ENCODE data around the gene PICK1.
A peak's percentile ranks its signal among the peaks of the same experiment; 100 is the strongest.

Gene PICK1

DNA sequence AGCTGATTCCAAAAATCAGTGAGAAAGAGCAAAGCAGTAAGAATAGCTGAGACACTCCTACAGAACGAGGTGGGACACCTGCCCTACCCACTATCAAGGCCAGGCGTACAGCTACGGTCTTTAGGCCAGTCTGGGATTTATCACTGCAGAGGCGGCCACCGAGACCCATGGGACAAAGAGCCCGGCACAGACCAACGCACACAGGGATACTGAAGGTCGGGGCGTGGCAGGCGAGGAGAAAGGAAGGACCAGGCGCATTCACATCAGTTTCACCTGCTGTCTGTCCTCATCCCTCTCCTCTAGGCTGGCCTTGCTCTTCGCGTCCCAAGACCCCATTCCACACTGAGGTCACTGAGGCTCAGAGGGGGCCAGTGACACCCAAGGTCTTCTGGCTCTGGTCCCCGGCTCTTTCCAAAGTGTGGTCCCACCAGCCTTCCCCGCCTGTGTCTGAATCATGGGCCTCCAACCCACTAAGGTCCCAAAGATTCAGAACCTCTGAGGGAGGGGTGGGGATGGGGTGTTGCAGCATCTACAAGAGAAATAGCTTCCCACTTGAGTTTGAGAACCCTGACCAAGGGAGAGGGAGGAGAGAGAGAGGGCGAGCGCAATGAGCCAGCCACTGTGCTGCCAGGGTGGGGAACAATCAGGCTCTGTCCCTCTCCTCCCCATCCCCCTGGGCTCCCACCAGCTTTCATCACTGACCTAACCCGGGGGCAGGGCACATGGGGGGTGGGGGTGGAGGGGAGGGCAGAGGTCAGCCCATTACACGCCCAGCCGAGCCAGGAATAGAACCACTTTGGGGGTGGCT lies 7.2 kb upstream of the PICK1 start:
- no peak for DNase-seq (ENCODE audit: low read depth in 2 of 2)

DNA sequence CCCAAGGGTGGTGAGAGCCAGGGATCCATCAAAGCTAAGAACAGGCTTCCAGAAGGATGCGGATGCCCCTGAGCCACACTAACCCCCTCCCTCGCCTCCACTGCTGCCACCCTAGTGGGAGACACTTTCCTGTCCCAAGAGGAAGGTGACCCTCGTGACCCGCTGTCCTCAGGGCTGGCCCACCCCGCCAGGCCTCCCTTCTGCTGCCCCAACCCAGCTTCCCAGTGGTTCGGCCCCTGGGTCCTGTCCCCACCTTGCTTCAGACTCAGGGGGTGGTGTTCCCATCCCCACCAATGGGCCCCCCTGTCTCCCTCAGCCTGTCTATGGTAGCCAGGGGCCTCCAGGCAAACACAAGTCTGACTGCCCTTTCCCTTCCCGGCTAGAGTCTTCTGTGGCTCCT lies 6.5 kb upstream of the PICK1 start:
- DNase-seq (ENCODE audit: low read depth in 2 of 2), result no peak

DNA sequence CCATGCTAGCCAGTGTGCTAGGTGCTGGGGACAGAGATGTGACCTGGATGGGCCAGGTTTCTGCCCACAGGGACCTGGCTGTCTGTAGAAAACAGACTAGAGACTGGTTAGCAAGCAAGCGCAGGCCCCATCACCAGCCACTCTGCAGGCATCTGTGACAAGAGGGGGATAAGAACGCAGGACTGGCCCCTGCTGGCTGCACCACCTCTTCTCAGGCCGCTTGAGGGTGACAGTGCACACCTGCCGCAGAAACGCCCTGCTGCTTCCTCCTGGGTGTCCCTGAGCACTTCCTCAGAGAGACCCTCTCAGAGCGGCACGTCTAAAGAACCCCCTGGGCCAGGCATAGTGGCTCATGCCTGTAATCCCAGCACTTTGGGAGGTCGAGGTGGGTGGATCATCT lies 5.9 kb upstream of the PICK1 start:
- no peak for DNase-seq (ENCODE audit: low read depth in 2 of 2)

DNA sequence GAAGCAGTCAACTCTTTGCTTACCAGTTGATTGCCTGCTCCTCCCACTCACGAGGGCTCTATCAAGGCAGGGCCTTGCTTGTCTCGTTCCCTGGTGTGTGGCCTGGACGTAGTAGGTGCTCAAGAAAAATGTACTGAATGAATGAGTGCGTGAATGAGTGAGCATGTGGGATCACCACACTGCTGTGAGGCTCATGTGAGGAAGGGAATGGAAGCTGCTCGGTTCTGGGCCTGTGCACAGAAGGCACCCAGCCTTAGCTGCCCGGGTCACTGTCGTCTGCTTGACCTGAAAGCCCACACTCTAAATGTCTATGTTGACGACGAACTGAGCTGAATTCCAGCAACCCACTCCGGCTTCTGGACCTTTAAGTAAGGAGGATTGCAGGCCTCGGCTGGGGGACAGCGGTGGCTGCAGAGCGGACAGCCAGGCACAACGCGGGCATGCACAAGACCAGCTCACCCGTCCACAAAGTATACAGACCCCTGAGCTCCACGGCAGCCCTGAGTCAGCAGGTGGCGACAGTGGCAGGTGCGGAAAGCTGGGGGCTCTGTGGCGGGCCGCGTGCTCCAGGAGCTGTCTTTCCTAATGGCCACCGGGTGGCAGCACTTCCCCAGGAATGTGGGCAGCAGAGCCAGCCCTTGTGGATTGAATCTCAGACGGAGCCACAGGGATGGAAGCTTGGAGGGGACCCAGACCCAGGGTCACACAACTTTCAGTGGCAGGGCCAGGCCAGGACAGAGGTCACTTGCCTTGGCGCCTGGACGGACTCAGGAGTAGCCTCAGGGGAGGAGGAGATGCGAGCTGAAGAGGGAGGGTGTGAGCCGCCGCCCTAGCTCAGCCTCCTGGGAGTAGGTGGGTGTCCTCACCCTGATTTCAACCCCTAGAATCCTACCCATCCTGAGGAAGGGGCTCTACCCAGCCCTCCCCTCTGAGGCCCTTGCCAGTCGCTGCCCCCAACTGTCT lies 5.0 kb upstream of the PICK1 start:
- peak; percentile 59 to 62 for DNase-seq (ENCODE audit: low read depth in 2 of 2)

DNA sequence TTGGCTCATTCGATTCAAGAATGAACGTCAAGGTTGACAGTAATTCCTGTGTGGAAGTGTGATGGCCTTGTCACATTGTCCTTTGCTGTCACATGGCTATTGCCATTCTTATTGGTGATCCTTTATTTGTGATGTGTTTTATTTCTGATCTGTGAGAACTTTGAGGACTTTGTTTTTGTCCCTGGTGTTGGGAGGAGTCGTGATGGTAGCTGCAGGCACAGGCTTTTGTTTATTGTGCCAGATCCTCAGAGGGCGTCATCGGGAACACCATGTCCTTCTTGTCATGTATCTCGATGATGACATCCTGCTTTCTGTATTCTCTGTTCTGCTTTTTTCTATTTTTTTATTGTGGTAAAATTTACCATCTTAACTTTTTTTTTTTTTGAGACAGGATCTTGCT lies 5.6 kb downstream of the PICK1 start:
- no peak for DNase-seq (ENCODE audit: low read depth in 2 of 2)

DNA sequence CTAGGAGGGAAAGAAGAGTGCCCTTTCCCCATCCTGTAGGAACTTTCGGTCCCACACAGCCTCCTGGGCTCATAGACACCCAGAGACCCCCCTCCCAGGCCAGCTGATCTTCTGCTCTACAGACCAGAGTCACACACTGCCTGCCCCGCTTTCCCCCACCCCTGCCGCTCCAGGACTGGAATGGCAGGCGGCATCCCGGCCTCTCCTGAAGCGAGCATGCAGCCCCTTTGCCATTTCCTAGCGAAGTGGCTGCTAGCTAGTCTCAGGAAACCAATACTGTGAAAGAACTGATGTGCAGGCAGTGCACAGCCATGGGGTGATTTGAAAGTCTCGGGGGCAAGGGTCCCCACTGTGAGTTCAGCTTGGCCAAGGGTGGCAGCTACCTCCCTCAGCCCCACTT lies 8.3 kb downstream of the PICK1 start:
- DNase-seq (ENCODE audit: low read depth in 2 of 2), result no peak

DNA sequence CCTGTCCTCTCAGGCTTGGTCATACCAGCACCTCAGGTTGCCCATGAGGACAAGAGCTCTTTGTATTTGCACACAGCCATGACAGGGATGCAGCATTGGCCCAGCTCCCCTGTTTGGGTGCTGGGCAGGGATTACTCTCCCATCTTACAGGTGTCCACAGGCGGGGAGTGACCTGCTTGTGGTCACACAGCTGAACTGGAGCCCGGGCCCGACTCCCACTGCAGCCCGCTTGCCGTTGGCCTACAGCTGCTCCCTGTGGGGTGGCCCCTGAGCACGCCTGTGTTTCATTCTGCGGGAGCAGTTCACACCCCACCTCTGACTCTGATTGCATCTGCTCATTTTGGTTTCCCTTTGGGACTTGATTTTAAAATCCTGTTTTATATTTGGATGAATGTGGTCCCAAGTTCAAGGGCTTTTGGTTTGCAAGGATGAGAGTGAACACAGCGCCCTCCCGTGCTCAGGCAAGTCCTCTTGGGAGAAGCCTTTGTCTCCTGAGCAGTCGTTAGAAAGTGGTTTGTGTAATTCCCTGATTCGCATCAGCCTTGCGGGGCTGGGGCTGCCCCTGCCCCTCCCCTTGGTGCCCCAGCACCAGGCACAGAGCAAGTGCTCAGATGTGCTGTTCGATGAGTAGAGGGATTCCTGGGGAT lies 9.3 kb downstream of the PICK1 start:
- no peak for DNase-seq (ENCODE audit: low read depth in 2 of 2)

DNA sequence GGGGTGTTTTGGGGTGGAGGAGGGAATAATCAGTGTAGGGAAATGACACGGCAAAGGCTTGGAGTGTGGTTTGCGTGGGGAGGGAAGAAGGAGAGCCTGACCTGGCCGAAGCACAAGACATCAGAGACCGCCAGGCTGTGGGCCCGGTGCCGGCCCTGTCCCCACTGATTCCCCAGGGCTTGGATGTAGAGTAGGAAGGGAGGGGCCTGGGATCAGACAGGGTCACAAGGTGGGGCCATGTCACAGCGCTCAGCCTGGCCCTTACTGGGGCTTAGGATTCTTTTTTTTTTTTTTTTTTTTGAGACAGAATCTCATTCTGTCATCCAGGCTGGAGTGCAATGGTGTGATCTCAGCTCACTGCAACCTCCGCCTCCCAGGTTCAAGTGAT lies 9.8 kb downstream of the PICK1 start:
- no peak for DNase-seq (ENCODE audit: low read depth in 2 of 2)

DNA sequence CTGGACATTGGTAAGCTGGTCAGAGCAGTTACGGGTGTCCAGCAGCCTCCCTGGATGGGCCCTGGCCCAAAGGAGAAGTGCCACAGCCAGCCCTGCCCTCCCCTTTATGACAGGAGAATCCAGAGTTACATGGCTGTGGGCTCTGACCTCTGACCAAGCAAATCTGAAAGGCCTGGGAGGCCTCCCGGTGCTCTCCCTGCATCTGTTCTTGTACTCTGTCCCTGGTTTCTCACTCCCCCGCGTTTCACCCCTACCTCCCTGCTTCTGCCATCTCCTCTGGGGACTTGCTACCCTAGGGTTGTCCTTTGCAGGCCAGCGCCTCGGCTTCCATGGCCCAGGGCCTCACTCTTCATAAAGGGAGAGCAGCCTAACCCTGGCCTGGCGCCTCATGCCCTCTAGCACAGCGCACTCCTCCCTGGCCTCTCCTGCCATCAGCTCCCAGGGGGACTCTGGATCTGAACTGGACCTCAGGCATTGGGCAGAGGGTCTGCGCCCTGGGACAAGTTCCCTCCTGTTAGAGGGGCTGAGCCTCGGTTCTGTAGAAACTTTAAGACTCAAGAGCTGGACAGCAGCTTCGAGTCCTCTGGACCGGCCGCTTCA lies 10.7 kb downstream of the PICK1 start:
- DNase-seq (ENCODE audit: low read depth in 2 of 2), result no peak

DNA sequence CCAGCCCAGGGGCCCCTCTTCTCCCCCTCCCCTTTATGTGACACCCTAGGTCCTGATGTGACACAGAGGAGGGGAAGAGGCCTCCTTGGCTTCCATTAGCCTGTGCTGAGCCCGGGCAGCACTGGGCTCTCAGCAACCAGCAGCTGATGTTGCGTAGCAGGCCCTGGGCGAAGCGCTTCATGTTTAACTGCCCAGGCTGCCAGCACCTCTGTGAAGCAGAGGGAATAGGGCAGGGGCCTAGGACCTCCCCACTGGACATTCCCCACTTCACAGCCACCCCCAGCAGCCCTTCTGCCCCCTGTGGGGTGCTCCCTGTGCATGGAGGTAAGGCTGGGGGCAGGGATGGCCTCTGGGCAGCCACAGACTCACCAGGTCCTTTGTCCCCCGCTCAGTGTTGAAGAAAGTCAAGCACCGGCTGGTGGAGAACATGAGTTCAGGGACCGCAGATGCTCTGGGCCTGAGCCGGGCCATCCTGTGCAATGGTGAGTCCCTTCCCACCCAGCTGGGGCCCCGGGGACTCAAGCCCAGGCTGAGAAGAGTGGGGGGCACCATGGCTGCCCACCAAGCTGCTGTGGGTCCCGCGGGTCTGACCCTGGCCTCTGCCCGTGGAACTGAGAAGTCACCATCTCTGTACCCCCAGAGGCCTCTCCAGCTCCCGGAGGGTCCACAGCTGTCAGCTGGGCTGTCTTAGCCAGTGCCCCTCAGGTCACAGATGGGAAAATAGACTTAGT lies 11.6 kb downstream of the PICK1 start:
- no peak for DNase-seq (ENCODE audit: low read depth in 2 of 2)

DNA sequence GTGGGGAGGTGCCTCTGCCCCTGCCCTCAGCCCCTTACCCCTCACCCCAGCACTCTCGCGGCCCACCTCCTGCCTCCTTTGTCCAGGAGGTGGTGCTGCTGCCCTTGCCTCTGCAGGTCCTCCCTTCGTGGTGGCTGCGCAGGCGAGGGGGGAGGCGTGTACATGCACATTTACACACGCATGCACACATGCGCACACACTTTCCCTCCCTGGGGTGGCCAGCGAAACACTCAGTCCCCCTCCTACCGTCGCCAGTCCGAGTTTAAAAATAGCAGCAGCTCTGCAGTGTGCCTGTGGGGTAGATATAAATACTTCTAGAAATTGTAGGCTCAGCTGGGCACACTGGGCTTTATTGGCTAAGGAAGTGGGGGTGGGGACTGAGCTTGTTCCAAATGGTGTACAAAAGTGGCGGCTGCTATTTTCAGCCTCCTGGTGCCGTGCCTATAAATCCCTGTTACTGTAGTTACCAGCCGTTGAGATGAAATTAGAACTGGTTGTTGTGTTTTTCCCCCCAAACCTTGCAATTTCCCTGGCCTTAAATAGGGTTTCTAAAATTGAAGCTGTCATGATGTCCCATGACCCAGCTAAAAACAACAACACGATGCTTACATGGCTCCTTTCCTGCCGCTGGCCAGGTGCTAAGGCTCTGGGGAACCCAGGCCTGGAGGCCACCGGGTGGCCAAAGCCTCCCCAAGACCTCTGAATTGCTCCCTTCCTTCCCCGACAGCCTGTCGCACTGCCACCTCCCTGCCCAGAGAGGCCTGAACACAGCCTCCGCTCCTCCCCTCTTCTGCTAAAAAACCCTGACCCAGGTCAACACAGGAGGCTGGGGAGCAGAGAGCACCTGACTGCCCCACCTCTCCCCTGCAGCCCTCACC lies 12.4 kb downstream of the PICK1 start:
- no peak for DNase-seq (ENCODE audit: low read depth in 2 of 2)

DNA sequence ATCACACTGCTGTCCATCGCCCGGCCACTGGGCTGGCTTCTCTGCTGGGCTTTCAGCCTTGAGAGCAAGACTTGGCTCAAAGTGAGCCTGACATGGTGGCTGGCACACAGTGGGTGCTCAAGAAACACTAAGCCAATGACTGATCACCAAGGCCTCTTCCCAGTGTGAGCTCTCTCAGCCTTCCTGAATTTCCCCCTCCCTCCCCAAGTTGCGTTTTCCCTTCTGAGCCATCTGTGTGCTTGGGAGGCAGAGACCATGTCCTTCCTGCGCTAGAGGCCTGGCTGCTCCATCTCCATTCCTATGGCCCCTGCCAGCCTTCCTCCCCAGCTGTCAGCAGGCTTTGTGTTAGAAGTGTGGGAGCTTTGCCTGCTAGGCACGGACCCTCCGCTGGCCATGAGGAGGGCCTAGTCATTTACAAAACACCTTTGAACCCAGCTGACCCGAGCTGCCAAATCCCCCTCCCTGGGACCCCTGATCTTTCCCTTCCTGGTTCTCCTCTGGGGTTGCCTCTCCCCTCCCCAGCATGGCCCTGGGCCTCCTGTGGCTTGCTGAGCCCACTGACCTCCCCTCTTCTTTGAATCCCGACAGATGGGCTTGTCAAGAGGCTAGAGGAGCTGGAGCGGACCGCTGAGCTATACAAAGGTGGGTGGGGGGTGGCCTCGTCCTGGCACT lies 13.2 kb downstream of the PICK1 start:
- DNase-seq (ENCODE audit: low read depth in 2 of 2), result no peak

DNA sequence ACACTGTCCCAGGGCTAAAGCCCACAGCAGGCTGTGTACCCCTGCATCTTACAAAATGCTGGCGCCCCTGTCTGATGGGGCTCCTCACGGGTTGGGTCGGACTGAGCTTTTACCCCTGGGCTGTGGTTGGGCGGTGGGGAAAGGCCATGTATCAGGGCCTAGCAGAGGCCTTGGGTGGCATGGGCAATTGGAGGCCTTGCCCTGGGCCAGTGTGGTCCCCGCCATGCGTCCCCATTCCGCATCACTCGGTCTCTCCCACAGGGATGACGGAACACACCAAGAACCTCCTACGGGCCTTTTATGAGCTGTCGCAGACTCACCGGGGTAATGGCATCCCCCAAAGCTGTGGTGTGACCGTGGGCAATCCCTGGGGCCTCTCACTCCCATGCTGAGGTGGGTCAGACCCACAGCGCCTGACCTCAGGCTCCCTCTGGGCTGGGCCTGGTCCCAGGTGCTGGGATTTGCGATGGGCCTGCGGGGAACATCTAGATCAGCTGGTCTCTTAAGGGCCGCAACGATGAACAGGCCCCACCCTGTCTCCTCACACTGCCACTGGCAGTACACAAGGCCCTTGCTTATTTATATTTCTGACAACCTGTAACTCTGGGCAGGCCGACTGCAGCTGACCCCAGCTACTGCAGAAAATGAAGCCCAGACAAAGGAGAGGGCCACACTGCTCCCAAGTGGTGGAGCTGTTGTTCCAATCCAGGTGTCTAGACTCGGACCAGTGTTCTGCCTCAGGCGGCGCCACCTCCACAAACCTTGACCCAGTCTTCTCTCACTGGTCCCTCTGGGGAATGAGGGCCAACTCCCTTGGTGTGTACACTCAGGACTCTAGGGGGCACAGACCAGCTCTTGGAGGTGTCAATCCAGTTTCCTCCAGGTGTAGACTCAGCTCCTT lies 14.5 kb downstream of the PICK1 start:
- no peak for DNase-seq (ENCODE audit: low read depth in 2 of 2)

DNA sequence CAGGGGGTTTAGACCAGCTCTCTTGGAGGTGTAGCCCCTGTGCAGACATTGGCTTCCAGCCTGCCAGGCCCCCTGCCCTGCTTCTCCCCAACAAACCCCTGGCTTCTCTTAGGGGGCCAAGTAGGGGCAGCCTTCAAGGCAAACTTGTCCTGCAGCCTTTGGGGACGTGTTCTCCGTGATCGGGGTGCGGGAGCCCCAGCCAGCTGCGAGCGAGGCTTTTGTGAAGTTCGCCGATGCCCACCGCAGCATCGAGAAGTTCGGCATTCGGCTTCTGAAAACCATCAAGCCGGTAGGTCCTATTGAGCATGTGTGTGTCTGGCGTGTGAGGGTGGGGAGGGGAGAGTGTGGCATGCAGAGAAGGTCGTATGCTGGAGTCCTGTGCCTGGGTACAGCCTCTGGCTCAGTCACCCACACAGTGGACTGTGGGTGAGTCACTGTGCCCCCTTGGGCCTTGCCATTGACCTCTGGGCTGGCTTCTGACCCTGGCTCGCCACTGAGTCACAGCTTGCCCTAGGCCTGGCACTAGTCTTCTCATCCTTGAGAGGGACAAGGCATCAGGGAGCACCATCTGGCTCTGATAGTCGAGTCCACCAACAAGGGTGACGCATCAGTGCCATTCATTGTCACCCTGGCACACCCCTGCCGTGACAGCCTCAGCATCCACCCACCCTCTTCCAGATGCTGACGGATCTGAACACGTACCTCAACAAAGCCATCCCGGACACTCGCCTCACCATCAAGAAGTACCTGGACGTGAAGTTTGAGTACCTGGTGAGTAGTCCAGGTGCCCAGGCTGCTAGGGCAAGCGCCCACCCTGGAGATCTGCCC lies 15.3 kb downstream of the PICK1 start:
- DNase-seq (ENCODE audit: low read depth in 2 of 2), result no peak

DNA sequence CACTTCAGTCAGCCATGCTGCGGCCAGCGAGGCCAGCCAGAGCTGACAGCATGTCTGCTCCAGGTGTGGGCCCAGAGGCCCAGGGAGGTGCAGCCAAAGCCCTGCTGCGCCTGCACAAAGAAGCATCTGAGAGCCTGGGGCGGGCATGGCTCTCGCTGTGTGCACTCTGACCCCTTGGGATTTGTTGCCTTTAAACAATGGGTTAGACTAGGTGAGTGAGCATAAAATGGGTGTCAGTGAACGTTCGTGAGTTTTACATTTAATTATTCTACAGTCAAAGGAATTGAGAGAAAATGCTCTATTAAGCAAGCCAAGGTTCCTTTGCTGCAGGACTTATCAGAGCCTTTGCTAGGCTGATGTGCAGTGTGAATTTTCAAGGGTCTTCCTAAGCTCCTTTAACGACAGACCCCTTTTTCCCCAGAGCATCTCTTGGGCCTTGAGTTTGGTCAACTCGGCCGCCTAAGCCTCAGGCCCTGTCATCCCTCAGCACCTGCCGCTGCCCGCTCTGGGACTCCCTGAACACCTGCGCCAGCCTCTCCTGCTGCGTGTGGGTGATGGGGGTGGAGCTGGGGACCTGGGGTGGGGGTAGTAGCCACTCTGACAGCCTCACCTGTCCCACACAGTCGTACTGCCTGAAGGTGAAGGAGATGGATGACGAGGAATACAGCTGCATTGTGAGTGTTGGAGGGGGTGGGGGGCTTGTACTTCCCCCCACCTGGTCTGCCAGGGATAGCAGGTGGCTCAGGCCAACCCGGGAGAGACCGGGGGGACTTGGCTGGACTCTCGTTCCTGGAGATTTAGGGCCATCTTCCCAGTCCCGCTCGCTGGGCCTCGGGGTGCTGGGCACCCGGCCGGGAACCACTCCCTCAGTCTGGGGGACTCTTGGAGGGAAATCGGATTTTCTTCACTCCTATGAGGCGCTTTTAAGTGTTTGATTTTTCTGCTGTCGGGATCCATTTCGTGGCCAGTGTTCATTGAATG lies 16.2 kb downstream of the PICK1 start:
- no peak for DNase-seq (ENCODE audit: low read depth in 2 of 2)

Measured in stimulated activated CD8-positive, alpha-beta memory T cell treated with anti-CD3 and anti-CD28 coated beads, Interleukin-15, amount 100 ng/mL, for 48 hours (primary cell).